ENCODE data around the gene CDC37L1. TPM values are rescaled to one million over a fixed set of nuclear protein-coding genes. Genes with fewer than 3 reads are reported as not detected.
"Not testable (repeated sequence)": the region's sequence is repeated elsewhere in the genome, so short reads cannot be mapped to it uniquely, and the experiment has no call there.

CDC37L1 gene
- total RNA-seq, 2 donors from 2014 or later = 9.3 to 11.0 TPM

- not testable (repeated sequence) for H3K9me3 Mint-ChIP-seq; H3K4me1 Mint-ChIP-seq (ENCODE audit: low read depth); H3K27me3 Mint-ChIP-seq (ENCODE audit: low read depth); H3K4me3 Mint-ChIP-seq; ATAC-seq (replicated peaks in 1 of 2); H3K36me3 Mint-ChIP-seq (ENCODE audit: insufficient read depth in 2 of 2); H3K27ac Mint-ChIP-seq; DNase-seq
Observed at GRCh38 chr9:4754530-4754929, 75.2 kb downstream of the CDC37L1 start.

GRCh38 chr9:4755026-4755609 is 75.7 kb downstream of the CDC37L1 start:
- peaks cover under 1% of the 10 kb centered on the region for H3K27me3 Mint-ChIP-seq (ENCODE audit: low read depth)
- no peaks in the 10 kb centered on the region for H3K4me1 Mint-ChIP-seq (ENCODE audit: low read depth)
- no peak overlapping the region for H3K27ac Mint-ChIP-seq
- H3K9me3 Mint-ChIP-seq = no peaks in the 10 kb centered on the region
- no peak overlapping the region for H3K4me3 Mint-ChIP-seq
- H3K36me3 Mint-ChIP-seq (ENCODE audit: insufficient read depth in 2 of 2) = no peaks in the 10 kb centered on the region
- no peak for DNase-seq
- ATAC-seq (replicated peaks in 1 of 2) = no peak

- ATAC-seq (replicated peaks in 1 of 2) = no peak
Observed at GRCh38 chr9:4756420-4756819, 77.1 kb downstream of the CDC37L1 start.

More at GRCh38 chr9:4756420-4756819, 77.1 kb downstream of the CDC37L1 start:
- no peaks in the 10 kb centered on the region for H3K4me1 Mint-ChIP-seq (ENCODE audit: low read depth)
- no peak for DNase-seq
- H3K4me3 Mint-ChIP-seq = no peak overlapping the region
- no peak overlapping the region for H3K27ac Mint-ChIP-seq
- no peaks in the 10 kb centered on the region for H3K9me3 Mint-ChIP-seq
- no peaks in the 10 kb centered on the region for H3K36me3 Mint-ChIP-seq (ENCODE audit: insufficient read depth in 2 of 2)
- peaks cover 12% of the 10 kb centered on the region for H3K27me3 Mint-ChIP-seq (ENCODE audit: low read depth)

Other genes with a start within 250 kb of the CDC37L1 start
- gene SLC1A1, start 189.1 kb upstream of the CDC37L1 start, total RNA-seq = under 1 TPM; 0.14 to 0.23 TPM
- gene PLPP6, start 17.3 kb upstream of the CDC37L1 start, total RNA-seq = 1 to 10 TPM; 4.3 to 4.8 TPM
- gene SPATA6L, start 13.1 kb upstream of the CDC37L1 start, total RNA-seq = under 1 TPM; 0.60 to 0.90 TPM
- gene AK3, start 61.6 kb downstream of the CDC37L1 start, total RNA-seq = 10 to 100 TPM; 36.9 to 37.1 TPM
- 10 to 100 TPM; 29.7 to 38.8 TPM for gene RCL1, start 113.4 kb downstream of the CDC37L1 start, total RNA-seq

Measured in activated T-cell treated with anti-CD3 and anti-CD28 coated beads, Interleukin-2, amount 50 U/mL, for 72 hours (primary cell).